Heart left ventricle (tissue), 13 donors: ENCODE data around the gene PRKG1.

ENCODE experiments used
- CTCF ChIP-seq, 12 donors: fragments of 200-600 bp; sonication (generic) in 4 of 12; IDR thresholded peaks; one replicate each; pipeline versions ENCODE4 v1.5.0 to v1.8.0; 2018 to 2022; ENCODE audit warnings: antibody characterized with exemption in 12 of 12, mild to moderate bottlenecking in 5 of 12
- POLR2A ChIP-seq, 2 donors: fragments of 450-650 bp; IDR thresholded peaks; one replicate each; pipeline ENCODE4 v1.6.1; 2017; ENCODE audit warnings: antibody characterized with exemption in 2 of 2, mild to moderate bottlenecking in 2 of 2, moderate library complexity in 2 of 2
- donor health status: ischemic (EF 13 %, LVEDD 7.1; RV severe dilation, severe dysfunction).
- donor health status: DM: no; HTN: yes; CAD: no.
- donor health status: DM: no; HTN: no; CAD: no.
- donor health status: ischemic (EF 25% LVEDD 6.9; RV normal size, moderate dysfunction).
- donor health status: ischemic (EF 25% LVEDD 5.7; RV mildly dilated, moderate dysfunction).
- donor health status: ischemic (EF 35%, LVEDD 5.7; RV mildly dilated, moderate dysfunction).
- donor health status: nonischemic (EF 11% LVEDD 7.7; RV severe dilation, severe dysfunction).
- donor health status: DM: yes; HTN: yes; CAD: no.
- donor health status: PGD.
- donor health status: ischemic (EF 29% LVEDD 5.4; RV normal size, mild dysfunction).
- donor health status: nonischemic (EF 23%, LVEDD 6.1; RV moderate dilation, normal function).

GRCh38 chr10:51097546-51097945 lies 23.3 kb downstream of the PRKG1 start:
- TF ChIP-seq CTCF (IDR thresholded peaks at IDR 0.05) (no peak), POLR2A (IDR thresholded peaks at IDR 0.05) (no peak)
